GM19035 (cell line): Measurements from ENCODE around the gene ATP11A.
"Not testable (repeated sequence)": the region's sequence is repeated elsewhere in the genome, so short reads cannot be mapped to it uniquely, and the experiment has no call there.

Experiments used
- ATAC-seq: cut with Tn5 transposase; IDR thresholded peaks from one replicate; pipeline ENCODE4 v1.9.1; 2021; ENCODE audit not compliant: unreplicated experiment

Gene ATP11A

GRCh38 chr13:112669881-112670499 is 19.8 kb upstream of the ATP11A start:
- no peak for ATAC-seq

- ATAC-seq: no peak
These were observed 19.0 kb upstream of the ATP11A start for GRCh38 chr13:112670864-112671263.

DNA sequence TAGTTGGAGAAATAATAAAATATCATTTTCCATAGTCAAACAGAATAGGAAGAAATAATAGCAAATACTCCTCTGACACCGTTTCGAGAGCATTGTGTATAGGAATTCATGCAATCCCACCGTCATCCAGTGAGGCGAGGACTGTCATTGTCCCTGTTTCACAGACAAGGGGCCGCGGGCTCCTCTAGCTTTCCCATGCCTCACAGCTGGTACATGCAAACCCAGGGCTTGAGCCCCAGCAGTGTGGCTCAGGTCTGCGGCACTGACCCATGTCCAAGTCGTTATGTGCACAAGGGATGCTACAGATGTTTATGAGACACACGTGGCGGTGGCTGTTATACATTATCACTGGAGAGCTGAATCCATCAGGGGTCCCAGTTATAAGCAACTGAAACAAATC is 18.5 kb upstream of the ATP11A start:
- no peak for ATAC-seq

GRCh38 chr13:112672651-112673284 is 17.1 kb upstream of the ATP11A start:
- no peak for ATAC-seq

GRCh38 chr13:112674412-112675365 is 15.1 kb upstream of the ATP11A start:
- peak; percentile 68 for ATAC-seq

- no peak for ATAC-seq
These were observed 14.5 kb upstream of the ATP11A start for GRCh38 chr13:112675366-112675756.

GRCh38 chr13:112677421-112677962 is 12.3 kb upstream of the ATP11A start:
- not testable (repeated sequence) for ATAC-seq

- ATAC-seq: no peak
These were observed 10.5 kb upstream of the ATP11A start for GRCh38 chr13:112679381-112679780.

- ATAC-seq: no peak
These were observed 9.7 kb upstream of the ATP11A start for GRCh38 chr13:112679932-112680677.

DNA sequence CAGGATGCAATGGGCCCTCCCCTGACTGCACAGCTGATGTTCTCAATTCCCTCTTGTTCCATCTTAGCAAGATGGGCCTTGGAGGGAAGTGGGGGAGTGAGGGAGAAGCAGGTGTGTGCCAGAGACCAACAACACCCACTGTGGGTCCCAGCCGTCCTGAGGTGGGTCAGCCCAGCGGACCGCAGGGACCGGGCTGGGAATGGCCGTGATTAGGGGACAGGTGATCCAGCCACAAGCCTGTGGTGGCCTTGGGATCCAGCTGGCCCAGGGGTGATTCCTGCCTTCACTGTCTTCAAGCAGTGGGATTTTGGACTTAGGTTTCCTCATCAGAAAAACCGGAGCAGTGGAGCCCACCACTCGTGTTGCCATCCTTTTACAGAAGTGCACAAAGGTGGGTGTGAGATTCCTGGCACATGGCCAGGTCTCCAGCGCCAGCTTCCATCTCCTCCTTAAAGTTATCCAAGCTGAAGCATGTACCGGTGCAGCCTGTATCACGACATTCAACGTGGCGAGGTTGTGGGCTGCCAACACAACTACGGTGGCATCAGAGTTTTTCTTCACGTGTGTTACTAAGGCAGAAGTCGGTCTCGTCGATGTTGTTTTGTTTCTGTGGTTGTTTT is 9.0 kb upstream of the ATP11A start:
- ATAC-seq: no peak

DNA sequence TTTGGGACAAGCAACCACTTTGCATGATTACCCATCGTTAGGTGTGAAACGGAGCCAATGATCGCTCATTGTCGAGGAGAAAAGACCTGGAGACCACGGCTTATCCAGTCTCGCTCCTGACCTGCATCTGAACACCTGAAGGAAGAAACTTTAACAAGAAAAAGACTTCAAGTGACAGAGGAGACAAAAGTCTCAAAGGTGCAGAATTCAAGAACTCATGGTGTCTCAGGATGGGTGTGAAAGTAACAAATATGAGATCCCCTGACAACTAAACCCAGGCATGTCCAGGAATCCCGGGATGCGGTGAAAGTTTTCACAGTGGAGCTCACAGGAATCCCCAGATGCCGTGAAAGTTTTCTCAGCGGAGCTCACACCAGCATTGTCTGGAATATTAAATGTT is 6.3 kb upstream of the ATP11A start:
- no peak for ATAC-seq

GRCh38 chr13:112684071-112684845 is 5.6 kb upstream of the ATP11A start:
- ATAC-seq: no peak

- not testable (repeated sequence) for ATAC-seq
These were observed 4.5 kb upstream of the ATP11A start for GRCh38 chr13:112685189-112685805.

DNA sequence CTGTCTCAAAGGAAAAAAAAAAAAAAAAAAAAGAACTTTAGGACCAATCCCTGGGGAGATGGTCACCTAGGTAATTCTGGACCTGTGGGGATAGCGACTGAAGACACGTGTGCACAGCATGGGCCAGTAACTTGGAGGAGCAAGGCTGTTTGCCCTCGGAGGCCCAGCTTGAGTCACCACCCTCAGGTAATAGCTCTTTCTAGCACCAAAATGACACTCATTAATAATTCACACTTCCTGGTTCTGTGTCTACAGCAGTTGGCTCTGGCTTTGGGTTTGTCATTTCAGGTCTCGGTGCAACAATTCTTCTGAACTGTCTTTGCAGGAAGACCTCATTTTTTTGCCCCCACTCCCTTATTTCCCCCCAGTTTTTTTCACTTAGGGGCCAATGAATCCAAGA is 3.9 kb upstream of the ATP11A start:
- ATAC-seq: no peak

GRCh38 chr13:112686364-112686763 is 3.5 kb upstream of the ATP11A start:
- no peak for ATAC-seq

- no peak for ATAC-seq
These were observed 2.9 kb upstream of the ATP11A start for GRCh38 chr13:112686987-112687386.

- no peak for ATAC-seq
These were observed 1.8 kb upstream of the ATP11A start for GRCh38 chr13:112687836-112688559.

DNA sequence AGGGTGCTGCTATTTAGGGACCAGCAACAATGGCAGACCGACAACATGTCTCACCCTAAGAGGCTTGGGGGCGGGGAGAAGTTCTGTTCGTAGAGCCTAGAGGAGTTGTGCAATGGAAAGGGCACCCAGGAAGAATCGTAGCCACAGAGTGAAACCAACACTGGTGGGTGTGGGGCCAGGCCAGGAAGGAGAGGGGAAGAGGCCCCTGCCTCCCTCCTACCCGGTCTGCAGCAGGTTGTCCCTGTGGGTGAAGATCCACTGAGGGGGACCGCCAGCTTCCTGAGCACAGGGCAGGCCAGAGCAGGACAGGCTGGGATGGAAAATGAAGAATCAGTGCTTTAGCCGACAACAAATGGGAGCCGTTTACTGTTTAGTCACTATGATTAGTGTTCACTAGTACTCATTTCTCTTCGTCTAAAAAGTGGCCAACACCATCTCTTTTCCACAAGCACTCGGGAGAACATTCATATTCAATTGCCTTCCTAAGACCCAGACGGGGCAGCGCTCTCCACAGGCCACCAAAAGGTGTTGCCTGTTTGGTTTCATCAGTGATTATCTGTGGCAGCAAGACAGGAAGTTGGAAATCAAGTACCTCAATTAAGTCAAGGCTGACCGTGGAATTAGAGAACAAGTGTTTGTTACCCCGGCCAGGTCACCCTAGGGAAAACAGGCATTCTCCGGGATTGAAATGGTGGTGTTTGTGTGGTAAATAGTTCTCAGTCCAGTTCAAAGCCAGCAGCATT is 1.1 kb upstream of the ATP11A start:
- no peak for ATAC-seq
